Vagina (tissue), 2 donors: Measurements from ENCODE around the gene MROH7.

Experiments used
- POLR2A ChIP-seq, 2 donors: fragments of 450-650 bp; IDR thresholded peaks; one replicate each; pipeline ENCODE4 v1.6.1; 2017; ENCODE audit warnings: antibody characterized with exemption in 2 of 2, mild to moderate bottlenecking in 2 of 2, moderate library complexity in 2 of 2
- POLR2AphosphoS5 ChIP-seq, 2 donors: sonication (generic); formaldehyde crosslinking; IDR thresholded peaks; one replicate each; pipeline ENCODE4 v1.9.0; 2017; ENCODE audit warnings: antibody characterized with exemption in 2 of 2, mild to moderate bottlenecking in 2 of 2, low read depth in 1 of 2; ENCODE audit not compliant: insufficient read depth in 1 of 2
- TF ChIP-seq, protein P1 (sequence below), 3 experiments: fragments of 450-650 bp in 2 of 3; fragments of 200-600 bp in 1 of 3; sonication (generic) in 1 of 3; IDR thresholded peaks; one replicate each; pipeline ENCODE4 v1.5.1; 2017 to 2019; ENCODE audit warnings: antibody characterized with exemption in 3 of 3, mild to moderate bottlenecking in 2 of 3, moderate library complexity in 2 of 3

DNA sequence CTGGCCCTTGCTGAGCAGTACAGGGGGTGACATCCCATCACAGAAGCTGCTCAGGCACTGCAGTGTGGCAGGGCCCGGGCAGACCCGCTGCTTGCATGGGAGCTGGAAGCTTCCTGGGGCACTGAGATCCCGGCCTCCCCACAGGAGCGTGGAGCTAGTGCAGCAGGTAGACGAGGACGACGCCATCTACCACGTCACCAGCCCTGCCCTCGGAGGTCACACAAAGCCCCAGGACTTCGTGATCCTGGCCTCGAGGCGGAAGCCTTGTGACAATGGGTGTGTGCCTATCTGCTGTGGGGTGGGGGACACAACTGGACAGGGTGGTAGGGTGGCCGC lies 34.6 kb upstream of the MROH7 start:
- TF ChIP-seq, protein P1, sequence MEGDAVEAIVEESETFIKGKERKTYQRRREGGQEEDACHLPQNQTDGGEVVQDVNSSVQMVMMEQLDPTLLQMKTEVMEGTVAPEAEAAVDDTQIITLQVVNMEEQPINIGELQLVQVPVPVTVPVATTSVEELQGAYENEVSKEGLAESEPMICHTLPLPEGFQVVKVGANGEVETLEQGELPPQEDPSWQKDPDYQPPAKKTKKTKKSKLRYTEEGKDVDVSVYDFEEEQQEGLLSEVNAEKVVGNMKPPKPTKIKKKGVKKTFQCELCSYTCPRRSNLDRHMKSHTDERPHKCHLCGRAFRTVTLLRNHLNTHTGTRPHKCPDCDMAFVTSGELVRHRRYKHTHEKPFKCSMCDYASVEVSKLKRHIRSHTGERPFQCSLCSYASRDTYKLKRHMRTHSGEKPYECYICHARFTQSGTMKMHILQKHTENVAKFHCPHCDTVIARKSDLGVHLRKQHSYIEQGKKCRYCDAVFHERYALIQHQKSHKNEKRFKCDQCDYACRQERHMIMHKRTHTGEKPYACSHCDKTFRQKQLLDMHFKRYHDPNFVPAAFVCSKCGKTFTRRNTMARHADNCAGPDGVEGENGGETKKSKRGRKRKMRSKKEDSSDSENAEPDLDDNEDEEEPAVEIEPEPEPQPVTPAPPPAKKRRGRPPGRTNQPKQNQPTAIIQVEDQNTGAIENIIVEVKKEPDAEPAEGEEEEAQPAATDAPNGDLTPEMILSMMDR (IDR thresholded peaks at IDR 0.05), result no peak
- TF ChIP-seq POLR2A (IDR thresholded peaks at IDR 0.05) (no peak), POLR2AphosphoS5 (IDR thresholded peaks at IDR 0.05; ENCODE audit: insufficient read depth in 1 of 2, low read depth in 1 of 2) (no peak)
